ENCODE measurements around the gene IPMK.

GRCh38 chr10:58258977-58259692 lies 8.6 kb downstream of the IPMK start:
- no peak for TF ChIP-seq CTCF (IDR thresholded peaks at IDR 0.05)
- no peak for TF ChIP-seq EZH2 (IDR thresholded peaks at IDR 0.05)
- no peak for TF ChIP-seq EZH2phosphoT487 (IDR thresholded peaks at IDR 0.05)
